Parathyroid adenoma (tissue), 2 donors: ENCODE data around the gene PSMC3.

Source experiments
- H2AFZ ChIP-seq: fragments of 300-600 bp; sonication (generic); one replicate; pipeline ENCODE4 v1.7.0; 2017; ENCODE audit warnings: antibody characterized with exemption, mild to moderate bottlenecking
- H3K27ac ChIP-seq: fragments of 300-600 bp; sonication (generic); one replicate; pipeline ENCODE4 v1.7.0; 2017
- H3K27me3 ChIP-seq: fragments of 300-600 bp; sonication (generic); one replicate; pipeline ENCODE4 v1.7.0; 2017; ENCODE audit warnings: low read length; ENCODE audit not compliant: control insufficient read depth, insufficient read depth
- H3K36me3 ChIP-seq: fragments of 300-600 bp; sonication (generic); one replicate; pipeline ENCODE4 v1.7.0; 2017; ENCODE audit warnings: low read length; ENCODE audit not compliant: control insufficient read depth, insufficient read depth
- H3K4me1 ChIP-seq: fragments of 300-600 bp; sonication (generic); one replicate; pipeline ENCODE4 v1.7.0; 2017; ENCODE audit warnings: control low read depth
- H3K4me2 ChIP-seq: fragments of 300-600 bp; sonication (generic); one replicate; pipeline ENCODE4 v1.7.0; 2017; ENCODE audit warnings: low read length
- H3K4me3 ChIP-seq: fragments of 300-600 bp; sonication (generic); one replicate; pipeline ENCODE4 v1.7.0; 2017; ENCODE audit warnings: low read depth, low read length
- H3K79me2 ChIP-seq: fragments of 300-600 bp; sonication (generic); one replicate; pipeline ENCODE4 v1.7.0; 2017; ENCODE audit warnings: control low read depth
- H3K9ac ChIP-seq: fragments of 300-600 bp; sonication (generic); one replicate; pipeline ENCODE4 v1.7.0; 2017; ENCODE audit warnings: mild to moderate bottlenecking
- H3K9me3 ChIP-seq: fragments of 300-600 bp; sonication (generic); one replicate; pipeline ENCODE4 v1.7.0; 2017; ENCODE audit warnings: low read length; ENCODE audit not compliant: control insufficient read depth
- CTCF ChIP-seq: fragments of 300-600 bp; sonication (generic); IDR thresholded peaks from one replicate; pipeline ENCODE4 v1.7.0; 2017; ENCODE audit warnings: antibody characterized with exemption, mild to moderate bottlenecking
- donor health status: primary hyperparathyroidism.

The PSMC3 gene

GRCh38 chr11:47449541-47449940 is 23.3 kb upstream of the PSMC3 start:
- TF ChIP-seq CTCF = no peak
- no peaks in the 10 kb centered on the region for H3K27me3 ChIP-seq
- no peak overlapping the region for H3K27ac ChIP-seq

DNA sequence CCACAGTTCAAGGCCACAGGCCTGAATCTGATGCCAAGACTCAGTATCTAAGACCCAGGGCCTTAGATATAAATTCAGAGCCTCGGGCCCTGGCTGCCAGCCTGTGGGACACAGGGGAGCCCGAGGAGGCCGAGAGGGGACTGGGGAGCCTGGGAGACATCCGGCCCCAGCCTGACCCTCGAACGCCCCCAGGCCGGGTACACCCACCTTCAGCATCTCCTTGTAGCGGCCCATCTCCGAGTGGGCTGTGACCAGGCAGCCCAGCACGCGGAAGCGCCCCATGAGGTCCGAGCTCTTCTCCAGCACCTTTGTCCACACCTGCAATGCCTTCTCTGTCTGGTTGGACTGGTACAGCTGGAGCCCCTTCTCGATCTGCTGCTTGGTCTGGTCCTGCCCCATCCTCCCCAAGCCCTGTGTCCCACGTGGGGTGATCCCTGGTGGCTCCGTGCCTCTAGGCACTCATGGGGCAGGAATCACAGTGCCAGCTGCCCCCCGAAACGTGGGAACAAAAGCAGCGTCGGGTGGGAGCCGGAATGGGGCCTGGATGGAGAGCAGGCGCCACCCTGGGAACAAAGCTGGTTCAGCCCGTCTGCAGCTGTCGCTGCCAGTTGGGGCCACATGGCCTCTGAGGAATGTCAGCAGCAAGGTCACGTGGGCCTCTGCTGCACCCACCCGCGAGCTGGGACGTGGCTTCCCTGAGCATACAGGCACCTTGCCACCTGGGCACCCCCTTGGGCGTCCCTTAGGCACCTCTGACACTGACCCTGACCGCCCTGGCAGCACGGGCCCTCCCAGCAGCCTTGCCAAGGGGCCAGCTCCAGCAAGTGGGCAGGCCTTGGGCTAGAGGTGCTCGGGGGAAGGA is 22.6 kb upstream of the PSMC3 start, which contains the start of gene RAPSN:
Gene RAPSN (minus strand): TSS at position 571 of the 862 bp plus-strand sequence. CDS start 172 bp downstream, at position 399.
- H3K9me3 ChIP-seq = no peaks in the 10 kb centered on the region
- no peaks in the 10 kb centered on the region for H3K79me2 ChIP-seq
- TF ChIP-seq CTCF = no peak
- H3K27ac ChIP-seq = no peak within 1 kb of the TSS
- H3K36me3 ChIP-seq = no peaks in the 10 kb centered on the region
- H3K4me2 ChIP-seq = no peak within 1 kb of the TSS
- no peak within 1 kb of the TSS for H3K4me3 ChIP-seq
- no peaks in the 10 kb centered on the region for H3K4me1 ChIP-seq
- H3K9ac ChIP-seq = no peak within 1 kb of the TSS
- no peak within 1 kb of the TSS for H2AFZ ChIP-seq
- H3K27me3 ChIP-seq = no peaks in the 10 kb centered on the region

More at GRCh38 chr11:47449541-47449940, 23.3 kb upstream of the PSMC3 start:
- Histone ChIP-seq H3K9ac (no peak overlapping the region), H3K4me1 (no peaks in the 10 kb centered on the region), H2AFZ (no peak overlapping the region), H3K79me2 (no peaks in the 10 kb centered on the region), H3K4me2 (no peak overlapping the region), H3K36me3 (no peaks in the 10 kb centered on the region), H3K9me3 (no peaks in the 10 kb centered on the region), H3K4me3 (no peak overlapping the region)

DNA sequence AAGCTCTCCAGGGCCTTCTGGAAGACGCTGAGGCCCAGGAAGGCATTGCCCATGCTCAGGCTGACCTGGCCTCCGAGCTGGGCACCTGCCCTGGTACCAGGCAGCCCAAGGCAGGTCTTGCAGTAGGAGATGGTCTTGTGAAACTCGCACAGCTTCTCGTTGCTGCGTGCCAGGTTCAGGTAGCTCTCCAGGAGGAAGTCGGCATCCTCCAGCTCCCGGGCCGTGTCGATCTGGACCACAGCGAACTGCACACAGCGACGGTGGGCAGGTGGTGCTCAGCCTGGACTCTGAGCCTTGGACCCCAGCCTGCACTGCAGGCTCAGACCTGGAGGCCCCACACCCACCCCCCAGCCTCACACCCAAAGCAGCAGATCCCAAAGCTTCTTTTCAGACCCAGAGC is 21.7 kb upstream of the PSMC3 start:
- Histone ChIP-seq H3K27me3 (no peaks in the 10 kb centered on the region), H2AFZ (no peak overlapping the region), H3K36me3 (no peaks in the 10 kb centered on the region), H3K79me2 (no peaks in the 10 kb centered on the region), H3K9ac (no peak overlapping the region), H3K4me3 (no peak overlapping the region), H3K27ac (no peak overlapping the region), H3K4me1 (no peaks in the 10 kb centered on the region), H3K4me2 (no peak overlapping the region), H3K9me3 (no peaks in the 10 kb centered on the region)
- no peak for TF ChIP-seq CTCF

DNA sequence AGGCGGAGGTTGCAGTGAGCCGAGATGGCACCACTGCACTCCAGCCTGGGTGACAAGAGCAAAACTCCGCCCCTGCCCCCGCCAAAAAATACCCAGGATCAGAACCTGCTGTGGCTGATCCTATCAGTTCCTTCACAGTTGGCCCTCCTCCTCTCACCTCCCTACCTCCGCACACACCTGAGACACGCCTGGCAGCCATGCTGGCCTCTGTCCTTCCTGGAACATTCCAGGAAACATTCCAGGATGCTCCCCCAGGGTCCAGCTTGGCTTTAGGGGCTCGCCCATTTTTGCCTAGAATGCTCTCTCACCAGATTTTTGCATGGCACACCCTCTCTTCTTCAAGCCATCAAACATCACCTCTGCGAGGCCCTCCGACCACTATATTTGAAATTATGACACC is 20.6 kb upstream of the PSMC3 start:
- H3K27ac ChIP-seq = no peak overlapping the region
- no peaks in the 10 kb centered on the region for H3K36me3 ChIP-seq
- H2AFZ ChIP-seq = no peak overlapping the region
- no peak overlapping the region for H3K4me2 ChIP-seq
- H3K4me1 ChIP-seq = no peaks in the 10 kb centered on the region
- no peak overlapping the region for H3K9ac ChIP-seq
- H3K9me3 ChIP-seq = no peaks in the 10 kb centered on the region
- no peaks in the 10 kb centered on the region for H3K79me2 ChIP-seq
- H3K27me3 ChIP-seq = no peaks in the 10 kb centered on the region
- H3K4me3 ChIP-seq = no peak overlapping the region
- no peak for TF ChIP-seq CTCF

- Histone ChIP-seq H3K4me1 (no peaks in the 10 kb centered on the region), H3K4me3 (no peak overlapping the region), H3K9me3 (no peaks in the 10 kb centered on the region), H3K4me2 (no peak overlapping the region), H3K36me3 (no peaks in the 10 kb centered on the region), H3K27me3 (no peaks in the 10 kb centered on the region), H3K27ac (no peak overlapping the region), H3K9ac (no peak overlapping the region), H2AFZ (no peak overlapping the region), H3K79me2 (no peaks in the 10 kb centered on the region)
- TF ChIP-seq CTCF = no peak
Observed at GRCh38 chr11:47445840-47446239, 19.6 kb upstream of the PSMC3 start.
